Measurements from ENCODE around the gene GDF11. TPM values are rescaled to one million over a fixed set of nuclear protein-coding genes. Genes with fewer than 3 reads are reported as not detected.

GDF11 gene
- total RNA-seq, 1 experiment from 2014 or later, result 7.0 TPM

DNA sequence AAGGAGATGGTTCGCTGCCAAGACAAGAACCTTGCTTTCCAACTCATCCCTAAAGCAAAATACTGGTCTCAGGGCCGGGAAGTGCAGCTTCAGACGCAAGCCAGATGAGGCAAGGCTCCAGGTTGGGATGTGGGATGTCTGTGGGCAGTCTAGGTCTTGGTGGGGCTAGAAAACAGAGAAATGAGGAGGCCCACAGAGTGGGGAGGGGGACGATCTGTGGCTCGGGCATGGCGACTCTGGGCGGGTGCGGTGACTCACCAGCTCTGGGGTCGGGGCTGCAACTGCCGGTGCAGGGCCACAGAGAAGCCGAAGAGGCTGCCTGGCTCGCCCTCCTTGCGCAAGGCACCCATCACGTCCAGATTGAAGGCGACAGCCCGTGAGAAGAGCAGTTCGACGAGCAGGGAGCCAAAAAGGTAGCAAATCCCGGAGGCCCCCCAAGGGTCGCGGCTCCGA is 35.7 kb upstream of the GDF11 start:
- DNase-seq (ENCODE audit: low spot score), result no peak

DNA sequence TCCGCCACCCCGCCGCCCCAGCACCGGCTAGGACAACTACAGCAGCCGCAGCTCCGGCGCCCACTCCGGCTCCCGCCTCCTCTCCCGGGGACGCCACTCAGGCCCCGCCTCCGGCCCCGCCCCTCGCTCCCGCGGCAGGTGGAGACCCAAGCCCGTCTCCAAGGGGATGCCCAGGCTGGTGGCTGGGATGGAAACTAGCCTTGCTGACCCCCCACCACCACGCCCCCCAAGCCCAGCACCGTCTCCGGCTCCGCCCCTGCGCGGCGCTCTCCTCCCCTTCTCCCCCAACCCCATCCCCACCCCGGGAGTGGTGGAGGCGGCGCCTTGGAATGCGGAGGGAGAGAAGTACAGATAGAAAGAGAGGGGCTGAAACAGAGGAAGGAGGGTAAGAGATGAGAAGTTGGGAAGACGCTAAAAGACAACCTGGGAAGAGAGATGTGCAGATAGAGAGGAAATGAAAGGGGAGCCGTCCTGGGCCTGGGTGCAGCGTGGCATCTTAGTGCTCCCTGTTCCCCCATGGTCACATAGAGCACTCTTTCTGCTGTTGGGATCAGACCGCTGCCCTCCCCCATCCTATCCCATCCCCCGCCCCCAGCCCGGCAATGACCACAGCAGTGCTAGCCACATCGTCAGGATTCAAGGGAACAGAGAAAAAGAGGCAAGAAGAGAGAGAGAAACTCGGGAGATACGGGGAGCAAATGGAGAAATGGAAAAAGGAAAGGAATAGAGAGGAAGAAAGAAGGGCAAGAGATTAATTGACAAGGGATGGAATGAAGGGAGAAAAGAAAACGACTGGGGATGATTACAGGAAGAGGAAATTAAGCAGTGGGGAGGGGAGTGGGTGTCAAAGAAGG is 34.9 kb upstream of the GDF11 start, which contains the start of gene ITGA7:
TSS of gene ITGA7 (minus strand) at position 64 of the 854 bp plus-strand sequence. CDS start 222 bp downstream, outside the sequence.
- peak; percentile 34 for DNase-seq (ENCODE audit: low spot score)

DNA sequence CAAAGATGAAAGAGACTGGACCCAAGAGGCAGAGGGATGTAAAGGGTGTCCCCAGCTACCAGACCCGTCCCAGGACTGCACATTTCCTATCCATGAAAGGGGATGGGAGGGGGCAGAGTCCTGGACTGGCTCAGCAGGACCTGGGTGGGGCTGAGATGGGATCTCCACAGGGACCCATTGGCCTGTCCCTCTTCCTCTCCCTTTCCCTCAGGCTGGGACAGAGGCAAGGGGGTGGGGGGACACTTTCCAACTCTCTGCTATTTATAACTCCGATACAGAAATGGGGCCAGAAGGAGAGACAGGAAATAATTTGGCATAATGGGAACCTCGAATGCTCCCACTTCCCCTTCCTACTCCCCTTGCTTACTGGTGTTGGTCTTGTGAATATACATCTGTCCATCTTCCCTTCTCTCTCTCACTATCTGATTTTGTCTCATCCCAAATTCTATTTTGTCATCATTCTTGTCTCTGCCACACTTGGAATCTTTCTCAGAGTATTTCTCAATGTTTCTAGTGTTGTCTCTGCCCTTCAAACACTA is 34.2 kb upstream of the GDF11 start:
- no peak for DNase-seq (ENCODE audit: low spot score)

DNA sequence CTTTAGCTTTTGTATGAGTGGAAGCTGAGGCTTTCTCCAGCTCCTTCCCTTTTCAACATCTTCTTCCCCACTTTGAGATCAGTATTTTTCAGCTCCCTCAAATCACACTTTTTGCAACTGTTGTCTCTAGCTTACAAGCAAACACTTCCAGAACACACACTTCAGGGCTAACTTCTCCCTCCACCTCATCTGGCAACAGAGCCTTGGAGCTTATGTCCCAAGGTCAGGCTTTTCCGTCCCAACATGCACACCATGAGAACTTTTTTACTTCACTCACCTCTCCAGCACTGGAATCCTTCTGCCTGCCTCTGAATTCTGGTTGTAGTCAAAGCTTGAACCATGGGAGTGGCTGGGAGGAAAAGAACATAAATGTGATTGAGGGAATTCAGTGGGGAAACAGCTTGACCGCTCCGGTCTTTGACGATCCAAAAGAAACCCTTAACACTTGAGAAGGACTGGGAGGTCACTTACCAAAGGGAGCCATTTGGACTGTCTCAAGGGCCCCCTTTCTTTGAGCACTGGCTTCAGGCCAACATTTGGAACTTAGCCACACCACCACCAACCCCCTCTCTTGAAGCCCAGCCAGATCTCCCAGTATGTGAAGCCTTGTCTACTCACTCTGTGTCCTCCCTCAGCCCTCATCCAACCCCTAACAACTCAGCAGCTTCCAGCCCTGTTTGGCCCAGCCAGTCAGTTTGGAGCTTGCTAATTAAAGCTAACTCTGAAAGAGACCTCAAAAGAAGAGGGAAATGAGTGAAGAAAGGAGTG is 31.0 kb upstream of the GDF11 start:
- DNase-seq (ENCODE audit: low spot score), result no peak

DNA sequence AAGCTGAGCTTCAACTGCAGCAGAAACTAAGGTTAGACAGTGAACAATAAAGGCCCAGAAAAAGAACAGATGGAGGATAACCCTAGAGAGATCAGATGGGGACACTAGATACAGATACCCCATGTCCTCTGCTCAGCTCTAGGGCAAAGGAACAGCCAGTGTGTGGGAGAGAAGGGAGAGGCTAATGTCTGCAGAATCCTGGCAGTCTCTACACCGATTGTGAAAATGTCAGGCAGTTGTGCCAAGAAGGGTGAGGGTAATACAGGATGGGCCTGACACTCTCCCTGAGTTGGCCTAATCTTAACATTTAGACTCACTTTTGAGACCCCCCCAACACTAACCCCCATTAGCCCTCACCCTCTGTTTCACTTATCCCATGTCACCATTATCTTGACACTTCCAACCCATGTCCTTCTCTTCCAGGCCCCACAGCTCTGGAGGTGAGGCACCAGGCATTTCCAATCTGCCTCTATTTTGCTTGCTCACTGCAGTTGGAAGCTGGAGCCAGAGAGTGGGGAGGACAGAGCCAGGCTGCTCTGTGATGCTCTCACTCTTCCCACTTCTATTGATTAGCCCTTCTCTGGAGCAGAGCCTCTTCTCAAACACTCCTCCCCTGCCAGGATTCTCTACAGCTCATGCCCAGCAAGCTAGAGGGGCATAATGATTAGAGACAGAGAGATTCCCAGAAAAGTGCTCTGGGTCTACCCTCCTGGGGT is 30.1 kb upstream of the GDF11 start:
- DNase-seq (ENCODE audit: low spot score), result no peak

DNA sequence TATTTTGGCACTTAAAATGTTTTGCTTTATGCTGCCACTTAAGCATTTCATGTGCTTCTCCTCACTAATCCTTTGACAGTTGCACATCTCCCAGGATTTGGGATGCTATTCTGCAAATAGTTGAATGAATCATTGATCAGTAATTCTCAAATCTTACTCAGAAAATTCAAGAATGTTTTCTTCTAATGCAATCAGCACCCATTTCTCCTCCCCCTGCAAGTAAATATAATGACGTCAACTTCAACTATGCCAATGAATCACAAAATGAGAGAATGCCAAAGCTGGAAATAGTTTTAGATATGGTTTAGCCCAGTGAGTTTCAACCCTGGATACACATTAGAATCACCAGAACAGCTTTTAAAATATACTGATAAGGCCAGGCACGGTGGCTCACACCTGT is 29.2 kb upstream of the GDF11 start:
- no peak for DNase-seq (ENCODE audit: low spot score)

DNA sequence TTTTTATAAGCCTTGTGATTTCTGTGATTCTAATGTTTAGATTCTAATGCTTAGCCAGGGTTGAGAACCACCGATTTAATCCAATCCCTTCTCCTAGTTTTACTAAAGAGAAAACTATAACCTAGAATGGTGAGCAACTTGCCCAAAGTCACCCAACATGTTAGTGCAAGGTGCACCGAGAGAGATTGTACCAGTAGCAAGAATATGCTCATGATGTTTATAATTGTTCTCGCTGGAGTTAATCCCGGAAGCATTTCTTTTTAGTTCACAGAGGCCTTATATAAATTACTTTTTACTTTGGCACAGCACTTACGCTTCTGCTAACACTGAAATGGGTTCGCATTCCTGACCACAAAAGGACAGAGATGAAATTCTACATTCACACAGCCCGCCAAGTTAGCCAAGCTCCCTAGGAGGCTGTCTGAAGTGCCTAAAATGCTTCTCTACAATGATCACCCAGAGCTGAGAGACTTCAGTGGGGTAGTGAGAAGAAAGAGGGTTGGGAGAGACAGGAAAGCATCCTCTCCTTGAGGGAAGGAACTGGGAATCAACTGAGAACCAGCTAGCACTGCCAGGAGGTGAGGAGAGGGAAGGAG is 27.7 kb upstream of the GDF11 start:
- no peak for DNase-seq (ENCODE audit: low spot score)

DNA sequence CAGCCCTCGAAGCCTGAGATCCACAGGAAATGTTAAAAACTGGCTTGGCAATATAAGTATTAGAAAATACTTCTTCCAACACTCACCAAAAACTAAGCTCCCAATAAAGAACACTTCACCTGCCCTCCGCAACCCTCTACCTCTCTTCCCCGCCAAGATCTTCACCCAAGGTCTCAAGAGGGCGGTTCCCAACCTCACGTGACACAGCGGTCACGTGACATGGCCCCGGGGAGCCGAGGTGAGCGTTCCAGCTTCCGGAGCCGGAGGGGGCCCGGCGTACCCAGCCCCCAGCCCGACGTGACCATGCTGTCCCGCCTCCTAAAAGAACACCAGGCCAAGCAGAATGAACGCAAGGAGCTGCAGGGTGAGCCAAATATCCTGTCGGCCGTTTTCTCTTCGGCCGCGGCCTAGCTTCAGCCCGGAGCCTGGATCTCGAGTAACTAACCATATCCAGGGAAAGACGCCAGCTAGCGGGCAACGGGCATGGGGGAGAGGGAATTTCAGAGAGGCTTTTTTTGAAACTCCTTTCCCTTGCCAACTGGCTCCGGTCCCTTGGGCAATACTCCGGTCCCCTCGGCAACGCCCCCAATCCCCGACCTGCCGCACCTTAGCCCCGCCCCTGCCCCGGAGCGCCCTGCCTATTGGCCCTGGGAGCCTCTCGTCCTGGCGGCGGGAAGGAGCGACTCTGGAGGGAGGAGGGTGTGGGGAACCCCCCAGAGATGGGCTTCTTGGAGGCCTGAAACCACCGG is 26.9 kb upstream of the GDF11 start, which contains the start of gene BLOC1S1:
TSS of gene BLOC1S1 (plus strand) at position 214 of the 749 bp plus-strand sequence. CDS start at position 220, 6 bp downstream.
- DNase-seq (ENCODE audit: low spot score), result peak; percentile 84

DNA sequence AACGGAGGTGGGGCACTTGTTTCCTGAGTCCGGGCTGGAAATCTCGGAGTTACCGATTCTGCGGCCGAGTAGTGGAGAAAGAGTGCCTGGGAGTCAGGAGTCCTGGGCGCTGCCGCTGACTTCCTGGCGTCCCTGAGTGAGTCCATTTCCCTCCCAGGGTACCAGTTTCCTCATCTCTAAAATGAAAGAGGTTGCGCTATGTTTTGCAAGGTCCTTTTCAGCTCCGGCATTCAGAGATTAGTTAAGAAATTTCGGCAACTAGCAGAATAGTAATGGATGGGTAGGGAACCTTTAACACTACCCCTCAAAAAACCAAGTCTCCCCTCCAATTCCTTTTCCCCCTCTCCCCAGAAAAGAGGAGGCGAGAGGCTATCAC is 26.4 kb upstream of the GDF11 start:
- DNase-seq (ENCODE audit: low spot score), result no peak

DNA sequence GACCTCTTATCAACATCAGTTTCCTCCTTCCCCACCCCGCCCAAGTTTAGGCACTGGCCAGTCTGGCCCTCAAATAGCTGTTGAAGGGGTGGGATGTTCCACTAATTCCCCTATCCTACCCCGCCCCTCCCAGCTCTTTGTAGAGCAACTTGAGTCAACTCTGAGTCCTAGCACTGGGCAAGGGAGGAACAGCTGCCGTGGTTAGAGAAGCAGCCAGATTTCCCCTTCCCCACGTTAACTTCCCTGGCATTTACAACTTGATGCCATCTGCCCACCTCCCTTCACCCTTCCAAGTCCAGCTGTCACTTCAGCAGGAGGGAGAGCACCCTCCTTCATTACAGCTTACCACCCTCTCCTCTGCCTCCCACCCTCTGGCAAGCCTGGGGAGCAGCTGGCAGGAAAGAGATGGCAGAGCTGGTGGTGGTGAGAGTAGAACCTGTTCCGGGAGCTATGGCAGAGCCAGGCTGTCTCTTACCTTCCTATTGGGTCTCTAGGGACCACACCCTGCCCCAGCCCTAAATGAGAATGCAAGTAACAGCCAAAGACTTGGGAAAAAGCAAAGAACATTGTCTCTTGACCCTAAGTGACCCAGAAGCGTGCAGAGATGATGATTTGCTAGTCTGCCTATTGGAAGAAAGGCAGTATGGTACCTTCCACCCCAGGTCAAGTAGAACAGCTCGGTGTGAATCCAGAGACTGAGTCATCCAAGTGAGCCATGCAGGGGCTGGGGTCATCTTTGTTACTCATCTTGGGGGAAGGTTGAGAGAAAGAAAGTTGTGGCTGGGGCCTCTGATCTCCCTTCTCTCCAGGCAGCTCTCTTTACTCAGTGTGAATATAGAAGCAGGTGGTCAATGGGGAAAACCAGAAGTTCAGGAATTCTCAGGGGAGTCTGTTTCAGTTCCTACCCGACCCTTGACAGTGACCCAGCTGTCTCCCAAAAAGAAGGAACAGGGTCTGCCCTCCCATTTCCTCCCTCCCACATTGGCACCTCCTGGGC is 25.6 kb upstream of the GDF11 start:
- DNase-seq (ENCODE audit: low spot score), result peak; percentile 75

DNA sequence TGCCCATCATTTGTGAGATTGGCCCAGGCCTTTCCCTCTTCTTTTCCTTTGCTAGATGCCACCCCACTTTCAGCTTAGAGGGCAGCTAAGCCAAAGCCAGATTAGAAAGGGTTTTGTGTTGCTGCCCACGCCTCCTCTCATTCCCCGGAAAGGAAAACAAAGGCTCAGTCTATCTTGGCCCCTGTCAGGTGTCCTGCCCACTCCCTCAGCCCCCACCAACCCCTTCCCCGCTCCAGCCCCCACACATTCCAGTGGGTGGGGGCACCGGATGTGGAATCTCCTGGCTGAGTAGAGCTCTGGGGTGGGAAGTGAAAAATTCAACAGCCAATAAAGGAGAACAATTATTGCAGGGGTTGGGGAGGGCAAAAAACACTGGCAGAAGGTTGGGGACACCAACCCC is 24.9 kb upstream of the GDF11 start:
- peak; percentile 64 for DNase-seq (ENCODE audit: low spot score)

DNA sequence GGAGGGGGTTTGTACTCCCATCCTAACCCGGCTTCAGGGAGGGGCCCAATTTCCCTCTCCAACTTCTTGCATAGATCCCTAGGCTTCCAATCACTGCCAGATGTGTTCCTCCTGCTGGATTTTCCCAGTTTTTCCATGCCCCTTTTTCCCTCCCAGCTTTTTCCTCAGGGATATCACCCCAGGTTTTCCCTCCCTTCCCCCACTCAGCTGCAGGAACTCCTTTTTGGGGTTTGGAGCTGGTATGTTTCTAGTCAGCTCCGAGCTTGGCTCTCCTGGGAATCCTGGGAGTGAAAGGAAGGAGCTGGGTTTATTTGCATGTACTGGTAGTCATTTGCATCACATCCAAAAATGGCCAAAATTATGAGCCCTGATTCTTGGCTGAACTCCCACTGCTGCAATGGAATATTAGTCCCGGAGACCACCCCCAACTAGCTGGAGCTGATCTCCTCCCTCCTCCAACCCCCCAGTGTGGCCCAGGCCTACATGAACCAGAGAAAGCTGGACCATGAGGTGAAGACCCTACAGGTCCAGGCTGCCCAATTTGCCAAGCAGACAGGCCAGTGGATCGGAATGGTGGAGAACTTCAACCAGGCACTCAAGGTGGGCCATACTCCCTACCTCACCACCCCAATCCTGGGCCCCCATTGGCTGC is 24.2 kb upstream of the GDF11 start:
- no peak for DNase-seq (ENCODE audit: low spot score)

DNA sequence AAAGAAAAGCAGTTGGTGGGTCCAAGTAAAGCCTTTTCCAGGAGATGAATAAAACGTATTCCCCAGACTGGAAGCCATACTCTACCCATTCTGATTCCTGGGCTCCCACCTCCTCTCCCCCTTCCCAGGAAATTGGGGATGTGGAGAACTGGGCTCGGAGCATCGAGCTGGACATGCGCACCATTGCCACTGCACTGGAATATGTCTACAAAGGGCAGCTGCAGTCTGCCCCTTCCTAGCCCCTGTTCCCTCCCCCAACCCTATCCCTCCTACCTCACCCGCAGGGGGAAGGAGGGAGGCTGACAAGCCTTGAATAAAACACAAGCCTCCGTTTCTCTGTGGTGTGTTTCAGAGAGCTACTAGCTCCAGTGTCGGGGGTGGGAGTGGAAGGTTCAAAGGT is 23.6 kb upstream of the GDF11 start:
- DNase-seq (ENCODE audit: low spot score), result no peak

DNA sequence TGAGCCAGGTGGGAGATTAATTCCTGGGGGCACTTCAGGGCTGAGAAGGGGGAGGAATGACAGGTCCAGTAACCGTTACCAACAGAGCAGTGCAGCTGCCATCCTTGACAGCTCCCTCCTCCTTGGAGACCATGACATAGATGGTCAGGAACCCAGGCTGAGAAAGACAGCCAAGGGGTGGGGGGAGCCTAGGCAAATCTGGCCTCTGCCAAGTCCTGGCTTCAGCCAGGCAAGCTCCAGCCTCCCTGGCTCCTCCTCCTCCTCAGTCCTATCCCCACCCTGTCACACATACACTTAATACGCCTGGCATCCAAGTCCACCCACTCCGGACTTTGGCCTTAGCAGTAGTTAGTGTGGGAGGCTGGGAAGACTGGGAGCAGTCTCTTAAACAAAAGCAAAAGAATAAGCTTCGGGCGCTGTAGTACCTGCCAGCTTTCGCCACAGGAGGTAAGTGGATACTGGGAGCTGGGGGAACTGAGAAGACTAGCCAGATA is 22.8 kb upstream of the GDF11 start, which contains the start of gene RDH5:
TSS of gene RDH5 (plus strand) at position 323 of the 494 bp plus-strand sequence. CDS start 792 bp downstream, outside the sequence.
- DNase-seq (ENCODE audit: low spot score), result peak; percentile 68

DNA sequence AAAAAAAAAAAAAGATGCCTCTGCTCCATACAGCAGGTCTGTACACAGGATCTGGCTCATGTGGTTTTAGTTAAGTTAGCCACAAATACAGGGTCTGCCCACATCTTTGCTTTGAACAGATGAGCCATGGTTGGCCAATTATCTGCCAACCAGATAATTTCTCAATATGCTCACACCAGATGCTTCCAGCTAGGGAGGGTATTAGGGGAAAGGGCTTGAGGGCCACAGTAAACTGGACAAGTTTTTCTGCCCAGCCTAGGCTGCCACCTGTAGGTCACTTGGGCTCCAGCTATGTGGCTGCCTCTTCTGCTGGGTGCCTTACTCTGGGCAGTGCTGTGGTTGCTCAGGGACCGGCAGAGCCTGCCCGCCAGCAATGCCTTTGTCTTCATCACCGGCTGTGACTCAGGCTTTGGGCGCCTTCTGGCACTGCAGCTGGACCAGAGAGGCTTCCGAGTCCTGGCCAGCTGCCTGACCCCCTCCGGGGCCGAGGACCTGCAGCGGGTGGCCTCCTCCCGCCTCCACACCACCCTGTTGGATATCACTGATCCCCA is 22.0 kb upstream of the GDF11 start:
- peak; percentile 97 for DNase-seq (ENCODE audit: low spot score)

DNA sequence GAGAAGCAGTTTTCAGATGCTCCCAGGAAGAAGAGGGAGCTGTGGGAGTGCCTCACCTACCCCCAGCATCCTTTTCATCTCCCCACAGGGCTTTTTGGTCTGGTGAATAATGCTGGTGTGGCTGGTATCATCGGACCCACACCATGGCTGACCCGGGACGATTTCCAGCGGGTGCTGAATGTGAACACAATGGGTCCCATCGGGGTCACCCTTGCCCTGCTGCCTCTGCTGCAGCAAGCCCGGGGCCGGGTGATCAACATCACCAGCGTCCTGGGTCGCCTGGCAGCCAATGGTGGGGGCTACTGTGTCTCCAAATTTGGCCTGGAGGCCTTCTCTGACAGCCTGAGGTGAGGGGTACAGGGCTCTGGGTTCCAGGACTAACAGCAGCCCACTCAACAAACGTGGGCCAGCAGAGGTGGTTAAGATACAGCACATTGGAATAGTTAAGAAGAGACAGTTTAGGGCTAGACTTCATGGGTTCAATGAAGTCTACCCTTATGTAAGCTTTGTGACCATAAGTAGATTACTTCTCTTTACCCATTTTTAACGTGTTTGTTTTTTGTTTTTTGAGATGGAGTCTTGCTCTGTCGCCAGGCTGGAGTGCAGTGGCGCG is 21.2 kb upstream of the GDF11 start:
- DNase-seq (ENCODE audit: low spot score), result no peak

DNA sequence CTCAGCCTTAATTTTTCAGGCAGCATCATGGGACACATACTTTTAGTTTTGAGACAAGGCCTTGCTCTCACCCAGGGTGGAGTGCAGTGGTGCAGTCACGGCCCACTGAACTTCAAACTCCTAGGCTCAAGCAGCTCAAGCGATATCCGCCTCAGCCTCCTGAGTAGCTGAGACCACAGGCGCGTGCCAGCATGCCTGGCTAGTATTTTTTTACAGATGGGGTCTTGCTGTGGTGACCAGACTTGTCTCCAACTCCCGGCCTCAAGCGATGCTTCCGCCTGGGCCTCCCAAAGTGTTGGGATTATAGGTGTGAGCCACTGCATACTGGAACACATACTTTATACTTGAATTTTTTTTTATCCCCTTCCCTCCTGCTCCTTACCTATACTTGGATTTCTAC is 20.0 kb upstream of the GDF11 start:
- DNase-seq (ENCODE audit: low spot score), result no peak
